IMR-90 (cell line): ENCODE data around the gene RNH1. TPM values are rescaled to one million over a fixed set of nuclear protein-coding genes. Genes with fewer than 3 reads are reported as not detected.

Experiments
- ATAC-seq: fragments of 200-7000 bp; cut with Tn5 transposase; 2 replicates; pipeline ENCODE4 v1.9.1; 2020; ENCODE audit warnings: low read depth, mild to moderate bottlenecking, moderate library complexity
- BruUV-seq: library from RNA; stranded (reverse); fragments of 400-500 nt; replicated peaks from 2 replicates; lab custom pipeline; 2021; lab: Mats Ljungman, UMichigan
- CTCF ChIA-PET: fragments of 300-600 bp; formaldehyde crosslinking; extraction: SDS; loops from one replicate; lab custom pipeline; 2021; ENCODE audit warnings: antibody characterized with exemption; lab: Yijun Ruan, JAX
- POLR2A ChIA-PET: fragments of 300-600 bp; sonication (Branson Sonifier 250); formaldehyde crosslinking; loops from one replicate; lab custom pipeline; 2022; ENCODE audit warnings: antibody characterized with exemption; ENCODE audit not compliant: unreplicated experiment; lab: Charles Lee
- DNase-seq: peaks from one replicate; pipeline ENCODE4 v3.0.0; 2013
- H2AFZ ChIP-seq: replicated peaks from 2 replicates; pipeline ENCODE3; 2013; ENCODE audit warnings: low read length, mild to moderate bottlenecking; ENCODE audit not compliant: poor library complexity
- H2AK5ac ChIP-seq: 2 replicates; pipeline ENCODE4 v1.6.1; 2013; ENCODE audit warnings: low read depth, low read length, inconsistent platforms
- H2AK9ac ChIP-seq: replicated peaks from 2 replicates; pipeline ENCODE3; 2013; ENCODE audit warnings: mild to moderate bottlenecking, low read depth, low read length, moderate library complexity; ENCODE audit not compliant: poor library complexity
- H2BK120ac ChIP-seq: 2 replicates; pipeline ENCODE4 v1.6.1; 2013; ENCODE audit warnings: low read depth, low read length, inconsistent platforms
- H2BK15ac ChIP-seq: 3 replicates; pipeline ENCODE4 v1.6.1; 2013; ENCODE audit warnings: low read depth, low read length, inconsistent platforms
- H2BK20ac ChIP-seq: 2 replicates; pipeline ENCODE4 v1.6.1; 2013; ENCODE audit warnings: low read depth, mild to moderate bottlenecking, inconsistent platforms, low read length, moderate library complexity
- H2BK5ac ChIP-seq: 2 replicates; pipeline ENCODE4 v1.6.1; 2013; ENCODE audit warnings: mild to moderate bottlenecking, low read depth, low read length, inconsistent platforms; ENCODE audit not compliant: poor library complexity, severe bottlenecking
- H3K14ac ChIP-seq: replicated peaks from 2 replicates; pipeline ENCODE4 v1.6.1; 2013; ENCODE audit warnings: low read depth, low read length, inconsistent platforms
- H3K18ac ChIP-seq: 2 replicates; pipeline ENCODE4 v1.6.1; 2013; ENCODE audit warnings: low read depth, low read length, control low read depth
- H3K23ac ChIP-seq: 2 replicates; pipeline ENCODE4 v1.6.1; 2013; ENCODE audit warnings: low read depth, low read length, inconsistent platforms
- H3K27ac ChIP-seq: 2 replicates; pipeline ENCODE4 v1.5.1; 2013; ENCODE audit warnings: mild to moderate bottlenecking, control low read depth, low read length; ENCODE audit not compliant: insufficient read depth
- H3K27me3 ChIP-seq: 2 replicates; pipeline ENCODE4 v1.6.1; 2013; ENCODE audit warnings: low read length; ENCODE audit not compliant: control insufficient read depth, insufficient read depth
- H3K36me3 ChIP-seq: 2 replicates; pipeline ENCODE4 v1.6.1; 2013; ENCODE audit warnings: low read length, mixed read lengths; ENCODE audit not compliant: control insufficient read depth, insufficient read depth
- H3K4ac ChIP-seq: 2 replicates; pipeline ENCODE4 v1.6.1; 2013; ENCODE audit warnings: low read depth, low read length, inconsistent platforms
- H3K4me1 ChIP-seq: 2 replicates; pipeline ENCODE4 v1.6.1; 2013; ENCODE audit warnings: low read length, mixed read lengths; ENCODE audit not compliant: control insufficient read depth, insufficient read depth
- H3K4me2 ChIP-seq: 2 replicates; pipeline ENCODE4 v1.6.1; 2013; ENCODE audit warnings: low read depth, mild to moderate bottlenecking, control low read depth, low read length, moderate library complexity
- H3K4me3 ChIP-seq: 2 replicates; pipeline ENCODE4 v1.5.1; 2013; ENCODE audit warnings: low read depth, mild to moderate bottlenecking, control low read depth, low read length, moderate library complexity; ENCODE audit not compliant: insufficient read depth
- H3K56ac ChIP-seq: 2 replicates; pipeline ENCODE4 v1.6.1; 2013; ENCODE audit warnings: low read length, inconsistent platforms; ENCODE audit not compliant: insufficient read depth; ENCODE audit errors: extremely low read depth
- H3K79me1 ChIP-seq, 2 experiments: 2 replicates each; pipeline ENCODE4 v1.6.1; 2013; ENCODE audit warnings: low read length in 2 of 2, inconsistent platforms in 1 of 2, low read depth in 1 of 2
- H3K9ac ChIP-seq: 2 replicates; pipeline ENCODE4 v1.6.1; 2013; ENCODE audit warnings: low read depth, low read length, control low read depth
- H3K9me1 ChIP-seq: 2 replicates; pipeline ENCODE4 v1.6.1; 2013; ENCODE audit warnings: low read length, inconsistent platforms; ENCODE audit not compliant: insufficient read depth
- H3K9me3 ChIP-seq: 2 replicates; pipeline ENCODE4 v1.6.1; 2013; ENCODE audit warnings: low read length; ENCODE audit not compliant: control insufficient read depth, insufficient read depth
- H4K20me1 ChIP-seq: 2 replicates; pipeline ENCODE4 v1.6.1; 2013; ENCODE audit warnings: low read length, inconsistent platforms; ENCODE audit not compliant: insufficient read depth
- H4K5ac ChIP-seq: 2 replicates; pipeline ENCODE4 v1.6.1; 2013; ENCODE audit warnings: mild to moderate bottlenecking, low read depth, low read length, control low read depth
- H4K8ac ChIP-seq, 2 experiments: 2 replicates each; pipeline ENCODE4 v1.6.1; 2013; ENCODE audit warnings: low read depth in 2 of 2, low read length in 2 of 2, control low read depth in 1 of 2, inconsistent platforms in 1 of 2
- H4K91ac ChIP-seq: 2 replicates; pipeline ENCODE4 v1.6.1; 2013; ENCODE audit warnings: low read depth, low read length, inconsistent platforms; ENCODE audit not compliant: insufficient read depth
- BHLHE40 ChIP-seq: fragments of 150-350 bp; IDR thresholded peaks from 2 replicates; pipeline ENCODE4 v1.6.1; 2016; ENCODE audit warnings: mild to moderate bottlenecking, low read depth, low read length
- CEBPB ChIP-seq: IDR thresholded peaks from 2 replicates; pipeline ENCODE4 v1.6.1; 2012; ENCODE audit warnings: low read depth, low read length, improper control_type of control experiment
- CHD1 ChIP-seq: IDR thresholded peaks from 2 replicates; pipeline ENCODE4 v1.6.1; 2012; ENCODE audit warnings: low read depth, low read length, improper control_type of control experiment
- CTCF ChIP-seq: conservative IDR thresholded peaks from 2 replicates; pipeline ENCODE4 v1.5.1; 2012; ENCODE audit warnings: mild to moderate bottlenecking, low read depth, low read length, improper control_type of control experiment
- ELK1 ChIP-seq: fragments of 150-350 bp; IDR thresholded peaks from 2 replicates; pipeline ENCODE4 v1.6.1; 2016; ENCODE audit warnings: low read depth, mild to moderate bottlenecking, low read length, moderate library complexity, borderline replicate concordance
- MAFK ChIP-seq: IDR thresholded peaks from 2 replicates; pipeline ENCODE4 v1.6.1; 2012; ENCODE audit warnings: low read depth, low read length, improper control_type of control experiment
- MXI1 ChIP-seq: IDR thresholded peaks from 2 replicates; pipeline ENCODE4 v1.6.1; 2012; ENCODE audit warnings: low read depth, mild to moderate bottlenecking, low read length, moderate library complexity, borderline replicate concordance
- NFE2L2 ChIP-seq: fragments of 150-350 bp; IDR thresholded peaks from 2 replicates; pipeline ENCODE4 v1.6.1; 2016; ENCODE audit warnings: low read depth, mild to moderate bottlenecking, low read length
- POLR2A ChIP-seq: IDR thresholded peaks from 2 replicates; pipeline ENCODE4 v1.6.1; 2012; ENCODE audit warnings: mild to moderate bottlenecking, low read depth, low read length
- RAD21 ChIP-seq: IDR thresholded peaks from 2 replicates; pipeline ENCODE4 v1.6.1; 2012; ENCODE audit warnings: low read length, improper control_type of control experiment
- RFX5 ChIP-seq: IDR thresholded peaks from 2 replicates; pipeline ENCODE4 v1.8.0; 2012; ENCODE audit warnings: low read depth, mild to moderate bottlenecking, low read length, moderate library complexity
- SMC3 ChIP-seq: fragments of 150-350 bp; IDR thresholded peaks from 2 replicates; pipeline ENCODE4 v1.6.1; 2016; ENCODE audit warnings: low read depth, mild to moderate bottlenecking, antibody characterized with exemption, low read length, moderate library complexity
- USF2 ChIP-seq: fragments of 150-350 bp; IDR thresholded peaks from 2 replicates; pipeline ENCODE4 v1.6.1; 2017; ENCODE audit warnings: mild to moderate bottlenecking, antibody characterized with exemption, low read length, low read depth
- WGBS, 2 experiments: methylation state at CpG; one replicate each; pipeline versions ENCODE4 v1.1.5 to v1.1.7; 2013; ENCODE audit warnings: missing lambda C conversion rate in 2 of 2; ENCODE audit not compliant: insufficient read length in 1 of 2; ENCODE audit errors: extremely low coverage in 2 of 2; 5-methylcytosine and 5-hydroxymethylcytosine counted together
- dilution Hi-C: fragments of 300-500 bp; cut with HindIII; formaldehyde crosslinking; loops from one replicate; pipeline ENCODE4 v1.14.3; 2018; ENCODE audit warnings: low sequenced_read_pairs; ENCODE audit not compliant: unreplicated experiment
- in situ Hi-C: fragments of 300-500 bp; cut with MboI; formaldehyde crosslinking; loops from 3 replicates; pipeline ENCODE4 v1.14.3; 2019; ENCODE audit warnings: low sequenced_read_pairs, inconsistent platforms, mixed read lengths
- intact Hi-C: fragments of 100-400 bp; cut with micrococcal nuclease; formaldehyde crosslinking; loops from 2 replicates; pipeline ENCODE4 v1.10.0; 2022
- polyA plus RNA-seq, 3 experiments: library from polyadenylated mRNA; depleted of rRNA; stranded (reverse); fragments of >200 nt; gene quantifications; 2 replicates each; pipeline ENCODE4 v1.2.3, GENCODE V29; 2012; ENCODE audit warnings: low replicate concordance in 1 of 3
- total RNA-seq: library from RNA; depleted of rRNA; stranded (reverse); fragments of >200 nt; gene quantifications from 2 replicates; pipeline ENCODE4 v1.2.3, GENCODE V29; 2012

Gene RNH1
- total and polyA plus RNA-seq, 2 of the 4 experiments (the other 2 are of a cell fraction) = 138 to 247 TPM

- TF ChIP-seq MAFK = no peak
These were observed 44.7 kb downstream of the RNH1 start (continued) for GRCh38 chr11:462107-462890.

GRCh38 chr11:461626-462025 lies 45.4 kb downstream of the RNH1 start:
- no TSS peak for BruUV-seq
- H3K14ac ChIP-seq = no peak overlapping the region
- ATAC-seq (no peak), DNase-seq (no peak)
- H2BK15ac ChIP-seq = no peak overlapping the region
- H3K4ac ChIP-seq = no peak overlapping the region
- no peak overlapping the region for H4K5ac ChIP-seq
- in situ Hi-C loops (no loop called here), intact Hi-C loops (no loop called here), dilution Hi-C loops (no loop called here)
- WGBS, 2 experiments = 100% methylated on average over 3 of the region's 9 CpGs; no CpG with 5 or more reads in 1 of the 2 experiments
- no peak overlapping the region for H3K18ac ChIP-seq
- H2BK120ac ChIP-seq = no peak overlapping the region
- H4K20me1 ChIP-seq = peaks cover 23% of the 10 kb centered on the region
- no peaks in the 10 kb centered on the region for H3K27me3 ChIP-seq
- H2AK5ac ChIP-seq = no peak overlapping the region
- peak overlapping the region; percentile 55 for H2AK9ac ChIP-seq
- peaks cover 9 to 55% of the 10 kb centered on the region in 2 experiments for H3K79me1 ChIP-seq
- ChIA-PET CTCF (no interaction called here), POLR2A (no interaction called here)
- 0 out of 2 replicates have a peak, but pooled peaks cover 7% of the 10 kb centered on the region for H3K9me1 ChIP-seq
- H4K91ac ChIP-seq = no peak overlapping the region
- H3K4me2 ChIP-seq = no peak overlapping the region
- H3K23ac ChIP-seq = no peak overlapping the region
- no peak overlapping the region for H2BK5ac ChIP-seq
- H3K56ac ChIP-seq = no peak overlapping the region
- no peak overlapping the region for H2BK20ac ChIP-seq
- no peak overlapping the region for H4K8ac ChIP-seq
- H2AFZ ChIP-seq = no peak overlapping the region
- no peaks in the 10 kb centered on the region for H3K9me3 ChIP-seq
- peaks cover 36% of the 10 kb centered on the region for H3K36me3 ChIP-seq
- H3K9ac ChIP-seq = no peak overlapping the region
- H3K27ac ChIP-seq = no peak overlapping the region
- H3K4me3 ChIP-seq = no peak overlapping the region
- H3K4me1 ChIP-seq = no peaks in the 10 kb centered on the region
- TF ChIP-seq CHD1 (no peak), USF2 (no peak), ELK1 (no peak), CEBPB (no peak), SMC3 (no peak), CTCF (no peak), BHLHE40 (no peak), POLR2A (no peak), RAD21 (no peak), MAFK (no peak), RFX5 (no peak), MXI1 (no peak), NFE2L2 (no peak)
